PC-9 (cell line): ENCODE data around the gene TAMALIN. TPM values are rescaled to one million over a fixed set of nuclear protein-coding genes. Genes with fewer than 3 reads are reported as not detected.

Source experiments
- BruUV-seq: library from RNA; stranded (reverse); fragments of 400-500 nt; replicated peaks from 2 replicates; lab custom pipeline; 2021; lab: Mats Ljungman, UMichigan
- CTCF ChIA-PET: fragments of 300-600 bp; sonication (Branson Sonifier 250); formaldehyde crosslinking; loops from one replicate; lab custom pipeline; 2022; ENCODE audit warnings: antibody characterized with exemption; lab: Charles Lee
- POLR2A ChIA-PET: fragments of 300-600 bp; sonication (Branson Sonifier 250); formaldehyde crosslinking; loops from one replicate; lab custom pipeline; 2022; ENCODE audit warnings: antibody characterized with exemption; ENCODE audit not compliant: unreplicated experiment; lab: Charles Lee
- DNase-seq, 2 experiments: peaks; one replicate each; pipeline versions ENCODE4 v3.0.0 to v3.0.0-alpha.2; 2015 to 2022; ENCODE audit warnings: mixed read lengths in 1 of 2
- H2AFZ ChIP-seq: fragments of 200-600 bp; sonication (generic); 2 replicates; pipeline ENCODE4 v1.8.1; 2017; ENCODE audit warnings: antibody characterized with exemption
- H3F3A ChIP-seq: fragments of 200-600 bp; sonication (generic); 2 replicates; pipeline ENCODE4 v1.8.1; 2017; ENCODE audit warnings: antibody characterized with exemption, mild to moderate bottlenecking, low read depth; ENCODE audit not compliant: insufficient read depth
- H3K27ac ChIP-seq: fragments of 200-600 bp; sonication (generic); 2 replicates; pipeline ENCODE4 v1.6.1; 2016; ENCODE audit warnings: mixed run types
- H3K27me3 ChIP-seq: fragments of 200-600 bp; sonication (generic); 2 replicates; pipeline ENCODE4 v1.6.1; 2016; ENCODE audit warnings: low read depth, mixed run types; ENCODE audit not compliant: insufficient read depth
- H3K36me3 ChIP-seq: fragments of 200-600 bp; sonication (generic); 2 replicates; pipeline ENCODE4 v1.6.1; 2016; ENCODE audit warnings: low read depth, mixed run types
- H3K4me1 ChIP-seq: fragments of 200-600 bp; sonication (generic); replicated peaks from 2 replicates; pipeline ENCODE4 v1.6.1; 2016; ENCODE audit warnings: mixed run types; ENCODE audit not compliant: insufficient read depth
- H3K4me2 ChIP-seq: fragments of 200-600 bp; sonication (generic); 2 replicates; pipeline ENCODE4 v1.6.1; 2017; ENCODE audit warnings: mixed run types
- H3K4me3 ChIP-seq: fragments of 200-600 bp; sonication (generic); 2 replicates; pipeline ENCODE4 v1.6.1; 2016; ENCODE audit warnings: mixed run types
- H3K79me2 ChIP-seq: fragments of 200-600 bp; sonication (generic); 2 replicates; pipeline ENCODE4 v1.6.1; 2017; ENCODE audit warnings: low read depth, mixed run types
- H3K9me2 ChIP-seq: fragments of 200-600 bp; sonication (generic); 2 replicates; pipeline ENCODE4 v1.8.1; 2017; ENCODE audit warnings: mild to moderate bottlenecking; ENCODE audit not compliant: insufficient read depth
- H3K9me3 ChIP-seq: fragments of 200-600 bp; sonication (generic); 2 replicates; pipeline ENCODE4 v1.8.1; 2016; ENCODE audit warnings: low read depth; ENCODE audit not compliant: insufficient read depth
- H4K20me1 ChIP-seq: fragments of 200-600 bp; sonication (generic); 2 replicates; pipeline ENCODE4 v1.8.1; 2017; ENCODE audit not compliant: insufficient read depth
- CTCF ChIP-seq: fragments of 200-600 bp; sonication (generic); conservative IDR thresholded peaks from 2 replicates; pipeline ENCODE4 v1.6.1; 2017; ENCODE audit warnings: mixed run types, antibody characterized with exemption, mild to moderate bottlenecking, moderate library complexity
- EZH2 ChIP-seq: fragments of 200-600 bp; sonication (generic); IDR thresholded peaks from 2 replicates; pipeline ENCODE4 v1.8.0; 2017; ENCODE audit warnings: antibody characterized with exemption, low read depth
- intact Hi-C: fragments of 100-400 bp; cut with micrococcal nuclease; formaldehyde crosslinking; loops from one replicate; pipeline ENCODE4 v1.10.0; 2022; ENCODE audit not compliant: unreplicated experiment
- total RNA-seq: library from RNA; stranded (reverse); gene quantifications from 2 replicates; pipeline ENCODE4 v1.2.3, GENCODE V29; 2021

The TAMALIN gene
- total RNA-seq, 1 experiment from 2014 or later, result not detected

- Histone ChIP-seq H3K9me3 (no peaks in the 10 kb centered on the region), H3K79me2 (peaks cover 31% of the 10 kb centered on the region)
- POLR2A ChIA-PET, result no interaction called here
Observed at GRCh38 chr12:51959921-51960320, 46.8 kb upstream of the TAMALIN start.

GRCh38 chr12:51960488-51960887 lies 46.3 kb upstream of the TAMALIN start:
- no TSS peak for BruUV-seq
- Histone ChIP-seq H3K27me3 (no peaks in the 10 kb centered on the region), H3K36me3 (no peaks in the 10 kb centered on the region; the same call in 1 of the 2 replicates), H3K4me1 (peaks cover 2% of the 10 kb centered on the region; the same call in 1 of the 2 replicates), H3K9me2 (no peaks in the 10 kb centered on the region), H3K4me3 (no peak overlapping the region), H3K4me2 (no peak overlapping the region), H3F3A (no peaks in the 10 kb centered on the region; the same call in 1 of the 2 replicates), H2AFZ (no peak overlapping the region), H3K27ac (no peak overlapping the region), H3K79me2 (peaks cover 26% of the 10 kb centered on the region), H4K20me1 (peaks cover 3% of the 10 kb centered on the region; the same call in 1 of the 2 replicates), H3K9me3 (no peaks in the 10 kb centered on the region)
- no peak for DNase-seq
- ChIA-PET CTCF (no interaction called here), POLR2A (no interaction called here)
- intact Hi-C loops, result no loop called here
- no peak for TF ChIP-seq EZH2
- TF ChIP-seq CTCF, result no peak

More at GRCh38 chr12:51959921-51960320, 46.8 kb upstream of the TAMALIN start:
- intact Hi-C loops, result no loop called here
- Histone ChIP-seq H4K20me1 (peaks cover 3% of the 10 kb centered on the region; the same call in 1 of the 2 replicates), H3K4me2 (no peak overlapping the region), H3K9me2 (no peaks in the 10 kb centered on the region), H3F3A (no peaks in the 10 kb centered on the region; the same call in 1 of the 2 replicates), H3K27ac (no peak overlapping the region), H3K4me1 (peaks cover 8% of the 10 kb centered on the region), H3K27me3 (no peaks in the 10 kb centered on the region), H3K36me3 (no peaks in the 10 kb centered on the region; the same call in 1 of the 2 replicates), H2AFZ (no peak overlapping the region), H3K4me3 (no peak overlapping the region)
- CTCF ChIA-PET, result no interaction called here
- no TSS peak for BruUV-seq
- TF ChIP-seq EZH2, result no peak
- DNase-seq, result no peak

- Histone ChIP-seq H3K4me2 (no peak overlapping the region), H3K9me3 (no peaks in the 10 kb centered on the region), H3F3A (no peaks in the 10 kb centered on the region; the same call in 1 of the 2 replicates), H4K20me1 (no peaks in the 10 kb centered on the region; the same call in 1 of the 2 replicates), H3K4me1 (no peaks in the 10 kb centered on the region), H3K27me3 (no peaks in the 10 kb centered on the region), H3K9me2 (no peaks in the 10 kb centered on the region), H2AFZ (no peak overlapping the region), H3K79me2 (peaks cover 22% of the 10 kb centered on the region), H3K4me3 (no peak overlapping the region), H3K27ac (no peak overlapping the region), H3K36me3 (no peaks in the 10 kb centered on the region; the same call in 1 of the 2 replicates)
- intact Hi-C loops, result no loop called here
- TF ChIP-seq EZH2 (no peak), CTCF (no peak)
- POLR2A ChIA-PET, result no interaction called here
- no TSS peak for BruUV-seq
- no peak for DNase-seq
- CTCF ChIA-PET, result no interaction called here
Observed at GRCh38 chr12:51960890-51961289, 45.9 kb upstream of the TAMALIN start.
